Stimulated activated CD8-positive, alpha-beta memory T cell treated with anti-CD3 and anti-CD28 coated beads, Interleukin-12 subunit alpha, Interleukin-12 subunit beta, amount 100 ng/mL, for 4 hours (primary cell): ENCODE data around the gene PIP4K2C.
"Not testable (repeated sequence)": the region's sequence is repeated elsewhere in the genome, so short reads cannot be mapped to it uniquely, and the experiment has no call there.

Source experiments
- DNase-seq: peaks from one replicate; pipeline ENCODE4 v3.0.0-alpha.2; 2020; ENCODE audit warnings: low read depth

PIP4K2C gene

GRCh38 chr12:57636731-57637130 is 45.7 kb downstream of the PIP4K2C start:
- not testable (repeated sequence) for DNase-seq

- no peak for DNase-seq
Observed at GRCh38 chr12:57637364-57637763, 46.4 kb downstream of the PIP4K2C start.

GRCh38 chr12:57638096-57638495 is 47.1 kb downstream of the PIP4K2C start:
- no peak for DNase-seq

GRCh38 chr12:57640175-57641042 is 49.4 kb downstream of the PIP4K2C start:
- DNase-seq = no peak

GRCh38 chr12:57641699-57642442 is 50.9 kb downstream of the PIP4K2C start:
- DNase-seq = no peak

- DNase-seq = not testable (repeated sequence)
Observed at GRCh38 chr12:57645990-57646658, 55.1 kb downstream of the PIP4K2C start.

GRCh38 chr12:57646659-57647049 is 55.7 kb downstream of the PIP4K2C start:
- not testable (repeated sequence) for DNase-seq
